ENCODE results near the gene FAM83D. TPM values are rescaled to one million over a fixed set of nuclear protein-coding genes. Genes with fewer than 3 reads are reported as not detected.

Gene FAM83D, protein sequence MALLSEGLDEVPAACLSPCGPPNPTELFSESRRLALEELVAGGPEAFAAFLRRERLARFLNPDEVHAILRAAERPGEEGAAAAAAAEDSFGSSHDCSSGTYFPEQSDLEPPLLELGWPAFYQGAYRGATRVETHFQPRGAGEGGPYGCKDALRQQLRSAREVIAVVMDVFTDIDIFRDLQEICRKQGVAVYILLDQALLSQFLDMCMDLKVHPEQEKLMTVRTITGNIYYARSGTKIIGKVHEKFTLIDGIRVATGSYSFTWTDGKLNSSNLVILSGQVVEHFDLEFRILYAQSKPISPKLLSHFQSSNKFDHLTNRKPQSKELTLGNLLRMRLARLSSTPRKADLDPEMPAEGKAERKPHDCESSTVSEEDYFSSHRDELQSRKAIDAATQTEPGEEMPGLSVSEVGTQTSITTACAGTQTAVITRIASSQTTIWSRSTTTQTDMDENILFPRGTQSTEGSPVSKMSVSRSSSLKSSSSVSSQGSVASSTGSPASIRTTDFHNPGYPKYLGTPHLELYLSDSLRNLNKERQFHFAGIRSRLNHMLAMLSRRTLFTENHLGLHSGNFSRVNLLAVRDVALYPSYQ
- 0.75 TPM for polyA plus RNA-seq

- H3K36me3 Mint-ChIP-seq, result no peaks in the 10 kb centered on the region
- no peaks in the 10 kb centered on the region for H3K9me3 Mint-ChIP-seq
- H3K4me3 Mint-ChIP-seq, result peak within 1 kb of the TSS; percentile 77 to 92 (median 90)
- peaks cover 7% of the 10 kb centered on the region for H3K27me3 Mint-ChIP-seq
- H3K4me1 Mint-ChIP-seq, result peaks cover 13 to 23% (median 20%) of the 10 kb centered on the region in 3 donors
- H3K27ac Mint-ChIP-seq, result peak within 1 kb of the TSS; percentile 67 to 86 (median 82)
Observed at GRCh38 chr20:38926142-38926933, at the start of gene FAM83D. Gene FAM83D, plus strand, starts transcription at chr20:38926417. Its CDS starts 26 bp downstream, at chr20:38926443.

GRCh38 chr20:38877483-38877882, 48.7 kb upstream of the FAM83D start:
- H3K9me3 Mint-ChIP-seq, result no peaks in the 10 kb centered on the region
- H3K27me3 Mint-ChIP-seq, result no peaks in the 10 kb centered on the region
- H3K27ac Mint-ChIP-seq, result peak overlapping the region; percentile 99 to 100 (median 99)
- H3K4me1 Mint-ChIP-seq, result peaks cover 83 to 91% (median 86%) of the 10 kb centered on the region in 3 donors
- peak overlapping the region; percentile 44 to 92 (median 72) for H3K4me3 Mint-ChIP-seq
- H3K36me3 Mint-ChIP-seq, result peaks cover 13% of the 10 kb centered on the region

DNA sequence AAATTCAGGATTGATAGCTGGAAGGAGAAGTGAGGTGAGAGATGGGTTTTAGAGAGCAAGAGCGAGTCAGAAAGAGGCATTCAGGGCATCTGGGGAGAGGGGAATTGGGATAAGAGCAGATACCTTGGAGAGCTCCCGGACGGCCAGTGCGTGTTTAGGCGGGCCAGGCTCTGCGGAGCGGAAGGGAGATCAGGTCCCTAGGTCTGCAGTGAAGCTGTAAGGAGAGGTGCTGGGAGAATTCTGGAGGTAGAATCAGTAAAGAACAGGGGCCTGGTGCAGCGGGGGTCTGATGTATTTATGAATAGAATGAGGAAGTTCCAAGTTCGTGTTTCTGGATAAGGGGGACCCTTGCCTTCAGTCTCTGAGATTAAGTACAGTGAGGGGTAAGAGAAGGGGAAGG, 47.4 kb upstream of the FAM83D start:
- H3K4me3 Mint-ChIP-seq, result peak overlapping the region in 3 of 4 donors; percentile 62 to 86 (median 80)

DNA sequence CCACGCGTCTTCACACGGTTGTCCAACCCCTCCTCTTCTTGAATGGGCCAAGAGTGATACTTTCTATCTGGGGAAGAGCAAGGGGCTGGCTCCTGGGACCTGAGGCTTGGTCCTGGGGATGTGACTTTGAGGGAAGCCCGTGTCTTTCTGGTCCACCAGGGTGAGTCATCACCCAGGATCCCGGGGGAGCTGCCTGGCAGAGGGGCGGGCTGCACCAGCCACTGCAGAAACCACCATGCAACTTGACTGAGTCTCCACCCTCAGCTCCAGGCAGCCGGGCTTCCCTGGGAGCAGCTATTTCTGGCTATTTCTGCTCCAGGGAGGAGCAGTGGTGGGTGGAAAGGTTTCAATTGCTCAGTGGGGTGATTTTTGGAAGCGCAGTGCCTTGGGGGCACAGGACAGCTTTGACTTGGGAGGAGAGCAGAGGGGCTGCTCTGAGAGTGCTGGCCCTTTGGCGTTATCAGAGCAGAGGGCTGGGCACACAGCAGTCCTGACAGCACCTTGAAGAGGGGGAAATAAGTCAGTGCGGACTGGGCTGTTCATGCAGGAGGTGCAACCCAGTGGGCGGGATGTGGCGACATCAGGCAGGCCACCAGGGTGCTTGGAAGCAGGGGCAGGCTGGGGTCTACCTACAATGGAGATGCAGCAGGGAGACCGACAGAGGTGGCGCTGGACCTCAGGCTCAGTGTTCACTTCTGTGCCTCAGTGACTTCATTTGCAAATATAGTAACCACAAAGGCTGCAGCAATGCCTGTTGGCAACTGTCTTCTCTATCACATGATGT, 45.1 kb upstream of the FAM83D start:
- peaks cover 17% of the 10 kb centered on the region for H3K36me3 Mint-ChIP-seq
- H3K4me3 Mint-ChIP-seq, result peak overlapping the region; percentile 63 to 93 (median 78)
- H3K27ac Mint-ChIP-seq, result peak overlapping the region; percentile 93 to 100 (median 94)
- no peaks in the 10 kb centered on the region for H3K27me3 Mint-ChIP-seq
- peaks cover 71 to 85% (median 71%) of the 10 kb centered on the region in 3 donors for H3K4me1 Mint-ChIP-seq
- no peaks in the 10 kb centered on the region for H3K9me3 Mint-ChIP-seq

More for the DNA sequence above, 47.4 kb upstream of the FAM83D start:
- no peaks in the 10 kb centered on the region for H3K9me3 Mint-ChIP-seq
- peaks cover 81 to 93% (median 83%) of the 10 kb centered on the region in 3 donors for H3K4me1 Mint-ChIP-seq
- H3K27me3 Mint-ChIP-seq, result no peaks in the 10 kb centered on the region
- peaks cover 13% of the 10 kb centered on the region for H3K36me3 Mint-ChIP-seq
- peak overlapping the region; percentile 93 to 100 (median 99) for H3K27ac Mint-ChIP-seq

DNA sequence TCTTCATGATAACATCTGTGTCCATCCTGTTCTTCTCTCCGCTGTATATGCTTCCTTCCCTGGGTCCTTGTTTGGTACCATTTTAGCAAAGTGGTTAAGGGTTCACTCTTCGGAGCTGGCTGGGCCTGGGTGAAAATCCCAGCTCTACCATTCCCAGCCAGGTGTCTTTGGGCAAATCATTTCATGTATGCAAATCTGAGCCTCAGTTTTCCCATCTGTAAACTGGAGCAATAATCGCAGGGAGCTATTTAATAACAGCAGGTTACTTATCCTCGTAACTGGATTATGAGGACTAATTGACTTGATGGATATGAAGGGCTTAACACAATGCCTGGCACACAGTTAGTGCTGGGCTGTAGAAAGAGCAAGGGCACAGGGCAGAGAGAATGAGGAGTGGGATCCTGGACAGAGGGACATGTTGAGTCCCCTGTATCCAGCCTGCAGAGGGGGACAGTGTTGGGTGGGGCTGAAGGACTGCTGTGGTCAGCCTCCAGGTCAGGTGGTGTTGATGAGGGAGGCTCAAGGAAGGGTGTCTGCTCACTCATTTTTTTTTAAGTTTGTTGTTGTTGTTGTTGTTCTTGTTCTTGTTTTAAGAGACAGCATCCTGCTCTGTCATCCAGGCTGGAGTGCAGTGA, 44.3 kb upstream of the FAM83D start:
- H3K9me3 Mint-ChIP-seq, result no peaks in the 10 kb centered on the region

GRCh38 chr20:38882600-38882999, 43.6 kb upstream of the FAM83D start:
- peaks cover 70 to 81% (median 70%) of the 10 kb centered on the region in 3 donors for H3K4me1 Mint-ChIP-seq
- H3K9me3 Mint-ChIP-seq, result no peaks in the 10 kb centered on the region

More for the DNA sequence above, 44.3 kb upstream of the FAM83D start:
- Mint-ChIP-seq H3K4me1 (peaks cover 70 to 81% (median 73%) of the 10 kb centered on the region in 3 donors), H3K4me3 (peak overlapping the region; percentile 63 to 93 (median 78)), H3K27ac (peak overlapping the region; percentile 93 to 100 (median 94)), H3K27me3 (no peaks in the 10 kb centered on the region), H3K36me3 (peaks cover 19% of the 10 kb centered on the region)

GRCh38 chr20:38883081-38883980, 42.9 kb upstream of the FAM83D start:
- Mint-ChIP-seq H3K4me3 (peak overlapping the region; percentile 16 to 93 (median 74)), H3K9me3 (no peaks in the 10 kb centered on the region), H3K27ac (peak overlapping the region; percentile 93 to 100 (median 94)), H3K4me1 (peaks cover 62 to 76% (median 65%) of the 10 kb centered on the region in 3 donors), H3K36me3 (peaks cover 20% of the 10 kb centered on the region), H3K27me3 (no peaks in the 10 kb centered on the region)

More at GRCh38 chr20:38882600-38882999, 43.6 kb upstream of the FAM83D start:
- Mint-ChIP-seq H3K36me3 (peaks cover 20% of the 10 kb centered on the region), H3K27me3 (no peaks in the 10 kb centered on the region), H3K27ac (peak overlapping the region; percentile 93 to 100 (median 94)), H3K4me3 (peak overlapping the region in 3 of 4 donors; percentile 61 to 93 (median 63))

DNA sequence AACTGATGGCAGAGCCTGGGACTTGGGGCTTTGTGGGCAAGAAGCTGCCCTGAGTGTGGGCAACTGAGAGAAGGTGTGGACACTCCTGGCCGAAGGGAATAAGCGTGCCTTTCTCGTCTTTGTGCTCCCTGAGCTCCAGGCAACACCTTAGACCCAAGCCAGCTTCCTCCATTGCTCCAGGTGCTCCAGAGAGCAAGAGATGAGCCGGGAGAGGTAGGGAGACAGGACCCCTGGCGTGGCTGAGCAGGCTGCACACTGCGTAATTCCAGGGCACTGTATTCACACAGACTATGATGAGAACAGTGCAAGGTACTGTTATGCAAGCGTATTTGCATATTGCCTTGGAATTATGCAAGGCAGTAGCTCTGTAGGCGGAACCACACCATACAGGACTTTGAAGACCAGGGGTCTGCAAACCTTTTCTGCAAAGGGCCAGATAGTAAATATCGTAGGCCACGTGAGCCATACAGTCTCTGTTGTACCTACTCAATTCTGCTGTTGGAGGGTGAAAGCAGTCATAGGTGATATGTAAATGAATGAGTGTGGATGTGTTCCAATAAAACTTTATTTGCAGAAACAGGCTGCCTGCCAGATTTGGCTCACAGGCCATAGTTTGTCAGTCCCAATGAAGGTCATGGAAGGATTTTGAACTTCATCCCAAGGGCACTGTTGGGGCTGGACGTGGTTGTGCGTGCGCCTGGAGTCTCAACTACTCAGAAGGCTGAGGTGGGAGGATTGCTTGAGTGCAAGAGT, 42.1 kb upstream of the FAM83D start:
- peaks cover 54 to 69% (median 58%) of the 10 kb centered on the region in 3 donors for H3K4me1 Mint-ChIP-seq
- H3K4me3 Mint-ChIP-seq, result peak overlapping the region; percentile 36 to 92 (median 82)
- no peaks in the 10 kb centered on the region for H3K27me3 Mint-ChIP-seq
- H3K36me3 Mint-ChIP-seq, result peaks cover 16% of the 10 kb centered on the region
- H3K9me3 Mint-ChIP-seq, result no peaks in the 10 kb centered on the region
- peak overlapping the region; percentile 93 to 100 (median 94) for H3K27ac Mint-ChIP-seq

DNA sequence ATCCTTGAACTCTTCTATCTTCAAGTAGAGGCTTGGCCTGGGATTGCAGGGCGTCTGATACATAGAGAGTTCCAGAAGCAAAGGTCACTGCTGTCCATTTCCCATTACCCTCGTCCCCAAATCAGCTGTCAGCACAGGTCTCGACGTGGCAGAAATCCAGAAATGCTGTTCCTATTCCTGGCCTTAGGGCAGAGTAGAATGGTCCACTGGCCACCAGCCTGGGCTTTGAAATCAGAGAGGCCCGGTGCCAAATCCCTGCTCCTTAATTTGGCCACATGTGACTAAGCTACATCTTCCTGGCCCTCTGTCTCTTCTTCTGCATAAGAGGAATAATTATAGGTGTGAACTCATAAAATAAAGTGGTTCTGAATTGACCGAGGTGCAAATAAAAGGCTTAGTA, 40.9 kb upstream of the FAM83D start:
- peak overlapping the region; percentile 27 to 94 (median 73) for H3K27ac Mint-ChIP-seq
- H3K27me3 Mint-ChIP-seq, result no peaks in the 10 kb centered on the region
- H3K36me3 Mint-ChIP-seq, result peaks cover 13% of the 10 kb centered on the region
- no peaks in the 10 kb centered on the region for H3K9me3 Mint-ChIP-seq
- H3K4me3 Mint-ChIP-seq, result peak overlapping the region in 1 of 4 donors; percentile 11
- peaks cover 51 to 64% (median 53%) of the 10 kb centered on the region in 3 donors for H3K4me1 Mint-ChIP-seq

DNA sequence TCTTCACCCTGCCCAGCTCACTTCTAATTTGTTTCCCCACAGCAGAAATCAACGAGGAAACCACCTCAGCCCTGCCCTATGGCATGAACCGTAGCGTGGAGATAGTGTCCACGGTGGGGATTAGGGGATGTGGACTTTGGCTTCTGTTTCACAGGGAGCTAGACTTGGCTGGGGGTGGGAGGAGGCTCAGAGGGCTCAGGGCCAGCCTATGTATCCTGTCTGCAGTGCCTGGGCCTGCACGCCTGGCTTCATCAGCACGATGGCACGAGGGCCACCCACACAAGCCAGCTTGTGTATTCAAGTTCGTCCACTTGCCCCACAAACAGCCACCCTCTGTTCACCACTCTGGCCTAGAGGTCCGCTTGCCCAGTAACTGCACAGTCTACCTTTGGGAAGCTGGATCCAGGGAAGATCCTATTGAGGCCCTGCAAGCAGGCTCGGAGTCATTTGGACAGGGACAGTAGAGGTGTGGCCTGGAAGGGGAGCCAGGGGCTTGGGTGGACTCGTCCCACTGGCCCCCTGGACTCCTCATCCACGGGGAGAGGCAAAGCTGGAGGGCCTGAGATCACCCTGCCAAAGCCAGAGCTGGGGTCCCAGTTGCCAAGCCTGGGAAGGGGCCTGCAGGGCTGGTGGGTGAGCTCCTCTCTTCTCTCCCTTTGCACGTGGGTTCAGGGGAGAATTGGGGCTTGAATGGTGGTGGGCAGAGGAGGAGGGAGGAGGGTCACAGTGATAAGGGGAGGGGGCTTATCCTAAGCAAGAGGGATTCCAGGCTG, 38.0 kb upstream of the FAM83D start:
- H3K27ac Mint-ChIP-seq, result peak overlapping the region; percentile 10 to 62 (median 45)
- peaks cover 41 to 53% (median 42%) of the 10 kb centered on the region in 3 donors for H3K4me1 Mint-ChIP-seq
- no peaks in the 10 kb centered on the region for H3K27me3 Mint-ChIP-seq
- H3K9me3 Mint-ChIP-seq, result no peaks in the 10 kb centered on the region
- H3K36me3 Mint-ChIP-seq, result peaks cover 10% of the 10 kb centered on the region
- peak overlapping the region in 2 of 4 donors; percentile 33 to 61 for H3K4me3 Mint-ChIP-seq

DNA sequence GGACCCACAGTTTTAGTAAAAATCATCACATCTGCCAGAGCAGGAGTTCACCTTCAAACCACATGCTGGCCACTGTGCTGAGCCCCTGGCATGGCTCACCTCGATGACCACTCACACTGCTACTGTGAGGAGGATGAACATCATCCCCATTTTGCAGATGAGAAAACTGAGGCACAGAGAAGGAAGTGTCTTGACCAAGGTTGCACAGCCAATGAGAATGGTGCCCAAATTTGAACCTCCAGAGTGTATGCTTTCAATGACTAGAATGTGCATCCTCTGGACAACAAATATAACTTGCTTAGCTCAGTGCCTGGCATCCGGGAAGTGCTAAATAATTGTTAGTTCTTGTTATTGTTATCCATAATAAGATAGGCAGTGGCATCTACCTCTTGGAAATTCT, 37.2 kb upstream of the FAM83D start:
- peak overlapping the region; percentile 15 to 67 (median 47) for H3K27ac Mint-ChIP-seq
- H3K27me3 Mint-ChIP-seq, result no peaks in the 10 kb centered on the region
- no peaks in the 10 kb centered on the region for H3K9me3 Mint-ChIP-seq
- peaks cover 8% of the 10 kb centered on the region for H3K36me3 Mint-ChIP-seq
- H3K4me3 Mint-ChIP-seq, result no peak overlapping the region
- peaks cover 41 to 50% (median 44%) of the 10 kb centered on the region in 3 donors for H3K4me1 Mint-ChIP-seq
